H1 (cell line): Measurements from ENCODE around the gene KLHL30. TPM values are rescaled to one million over a fixed set of nuclear protein-coding genes. Genes with fewer than 3 reads are reported as not detected.

Source experiments
- CBX5 ChIP-seq: fragments of 300-800, 300-1000 bp; sonication (generic); IDR thresholded peaks from 2 replicates; pipeline ENCODE4 v1.7.1; 2016; ENCODE audit warnings: antibody characterized with exemption, low read length, low read depth
- CBX8 ChIP-seq: fragments of 300-800, 300-1000 bp; sonication (generic); IDR thresholded peaks from 2 replicates; pipeline ENCODE4 v1.7.1; 2016; ENCODE audit warnings: low read depth, low read length, borderline replicate concordance
- CEBPB ChIP-seq: IDR thresholded peaks from 2 replicates; pipeline ENCODE4 v1.6.1; 2012; ENCODE audit warnings: low read depth, low read length
- CHD7 ChIP-seq: fragments of 300-600 bp; sonication (generic); IDR thresholded peaks from 2 replicates; pipeline ENCODE4 v1.7.1; 2012; ENCODE audit warnings: low read length, moderate library complexity, mild to moderate bottlenecking, inconsistent platforms; ENCODE audit not compliant: insufficient replicate concordance
- CTBP2 ChIP-seq: IDR thresholded peaks from 2 replicates; pipeline ENCODE4 v1.7.0; 2011; ENCODE audit warnings: borderline replicate concordance, mild to moderate bottlenecking, moderate library complexity, mixed read lengths, low read length; ENCODE audit not compliant: insufficient read depth, insufficient read length
- GTF2F1 ChIP-seq: IDR thresholded peaks from 2 replicates; pipeline ENCODE4 v1.6.1; 2012; ENCODE audit warnings: low read depth, low read length, improper control_type of control experiment, borderline replicate concordance
- HDAC6 ChIP-seq: IDR thresholded peaks from one replicate; pipeline ENCODE4 v1.7.1; 2012; ENCODE audit warnings: low read depth, mild to moderate bottlenecking, inconsistent platforms, low read length, moderate library complexity
- MAFK ChIP-seq: IDR thresholded peaks from 2 replicates; pipeline ENCODE4 v1.6.1; 2012; ENCODE audit warnings: low read depth, mild to moderate bottlenecking, improper control_type of control experiment, low read length
- RAD21 ChIP-seq, 2 experiments: IDR thresholded peaks in 1 of 2; conservative IDR thresholded peaks in 1 of 2; 2 replicates each; pipeline ENCODE4 v1.6.1; 2011; ENCODE audit warnings: low read depth in 2 of 2, low read length in 2 of 2, improper control_type of control experiment in 1 of 2, inconsistent platforms in 1 of 2, mild to moderate bottlenecking in 1 of 2, moderate library complexity in 1 of 2
- RXRA ChIP-seq: IDR thresholded peaks from 2 replicates; pipeline ENCODE4 v1.6.1; 2011; ENCODE audit warnings: low read depth, mild to moderate bottlenecking, low read length, moderate library complexity; ENCODE audit not compliant: insufficient read depth
- TCF12 ChIP-seq: IDR thresholded peaks from 2 replicates; pipeline ENCODE4 v1.6.1; 2011; ENCODE audit warnings: low read depth, mild to moderate bottlenecking, low read length
- ZNF274 ChIP-seq: IDR thresholded peaks from 2 replicates; pipeline ENCODE4 v1.7.0; 2012; ENCODE audit warnings: low read length, borderline replicate concordance; ENCODE audit errors: extremely low read depth
- polyA plus RNA-seq, 7 experiments: library from polyadenylated mRNA; depleted of rRNA in 3 of 7; stranded (reverse) in 5 of 7; unstranded in 2 of 7; fragments of >200 nt in 5 of 7; fragments of 200-250 nt in 2 of 7; gene quantifications; 1 replicate in 5 of 7; 2 replicates in 1 of 7; 4 replicates in 1 of 7; pipeline versions ENCODE4 v1.2.1 to v1.2.3, GENCODE V29; 2011 to 2013; ENCODE audit warnings: missing spikeins in 2 of 7, mixed read lengths in 2 of 7
- total RNA-seq: library from RNA; stranded (reverse); fragmentation: NEBNext Ultra II Directional; extraction: Animal tissue kit (Norgen Biotek cat#: 25700); gene quantifications from 2 replicates; pipeline ENCODE4 v1.2.1, GENCODE V29; 2021

The KLHL30 gene
- total and polyA plus RNA-seq, 2 of the 8 experiments (the other 6 are each of a cell fraction or from before 2014, with no cell fraction given): not detected

DNA sequence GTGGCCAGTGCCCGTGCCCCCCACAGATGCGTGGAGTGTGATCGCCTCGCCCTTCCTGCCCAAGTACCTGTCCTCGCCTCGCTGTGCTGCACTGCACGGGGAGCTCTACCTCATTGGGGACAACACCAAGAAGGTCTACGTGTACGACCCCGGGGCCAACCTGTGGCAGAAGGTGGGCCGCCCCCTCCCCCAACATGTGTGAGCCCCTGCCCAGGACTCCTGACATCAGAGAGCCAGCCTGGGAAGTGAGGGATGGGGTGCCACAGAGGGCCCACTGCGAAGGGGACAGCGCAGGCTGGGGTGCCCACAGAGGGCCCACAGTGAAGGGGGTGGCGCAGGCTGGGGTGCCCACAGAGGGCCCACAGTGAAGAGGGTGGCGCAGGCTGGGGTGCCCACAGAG is 10.5 kb downstream of the KLHL30 start (continued):
- TF ChIP-seq CHD7 (no peak), CBX8 (no peak), CBX5 (no peak), GTF2F1 (no peak), CTBP2 (no peak), RXRA (no peak), ZNF274 (no peak), TCF12 (no peak), CEBPB (no peak), MAFK (no peak), HDAC6 (no peak), RAD21 (IDR thresholded peaks at IDR 0.05 in 1 of 2, conservative IDR thresholded peaks at IDR 0.05 in 1 of 2; ENCODE audit: low read depth in 2 of 2, low read length in 2 of 2) (no peak)
